OCI-LY1 (cell line): ENCODE data around the gene PTGFRN.

Experiments
- CTCF ChIP-seq: fragments of 200-600 bp; sonication (generic), shearing (Covaris generic); IDR thresholded peaks from 2 replicates; pipeline ENCODE4 v1.5.1; 2017; ENCODE audit warnings: mild to moderate bottlenecking, antibody characterized with exemption, low read length, moderate library complexity, mixed read lengths
- EZH2 ChIP-seq: fragments of 200-600 bp; sonication (generic), shearing (Covaris generic); IDR thresholded peaks from 2 replicates; pipeline ENCODE4 v1.8.0; 2017; ENCODE audit warnings: borderline replicate concordance, mixed run types, mild to moderate bottlenecking, antibody characterized with exemption, low read length, moderate library complexity, mixed read lengths

- no peak for TF ChIP-seq CTCF
- no peak for TF ChIP-seq EZH2
Observed at GRCh38 chr1:116911188-116911553, 1.5 kb downstream of the PTGFRN start.
